HG03135 (cell line): ENCODE results near the gene SARDH.

Experiments used
- ATAC-seq: cut with Tn5 transposase; IDR thresholded peaks from one replicate; pipeline ENCODE4 v1.9.1; 2021; ENCODE audit warnings: mild to moderate bottlenecking, moderate library complexity; ENCODE audit not compliant: unreplicated experiment

The SARDH gene

GRCh38 chr9:133672503-133673257, 65.5 kb downstream of the SARDH start:
- no peak for ATAC-seq

- no peak for ATAC-seq
These were observed 66.8 kb downstream of the SARDH start for GRCh38 chr9:133671371-133671770.

DNA sequence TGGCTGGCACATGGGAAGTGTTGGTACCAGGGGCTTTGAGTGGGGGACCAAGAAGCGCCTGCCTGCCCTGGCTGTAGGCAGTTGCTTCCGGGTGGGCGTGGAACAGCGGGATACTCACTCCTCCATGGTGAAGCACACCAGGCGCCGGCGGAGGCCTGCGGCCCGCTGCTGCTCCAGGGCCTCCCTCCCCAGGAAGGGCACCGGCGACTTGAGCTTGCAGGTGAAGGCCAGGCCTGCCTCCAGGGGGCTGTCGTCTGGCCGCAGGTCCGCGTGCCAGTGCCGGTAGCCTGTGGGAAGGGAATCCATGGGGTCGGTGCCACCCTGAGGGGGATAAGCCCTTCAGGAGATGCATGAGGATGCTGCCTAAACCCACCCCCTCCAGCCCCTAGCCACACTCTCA, 67.7 kb downstream of the SARDH start:
- no peak for ATAC-seq

GRCh38 chr9:133669182-133669801, 68.9 kb downstream of the SARDH start:
- no peak for ATAC-seq

DNA sequence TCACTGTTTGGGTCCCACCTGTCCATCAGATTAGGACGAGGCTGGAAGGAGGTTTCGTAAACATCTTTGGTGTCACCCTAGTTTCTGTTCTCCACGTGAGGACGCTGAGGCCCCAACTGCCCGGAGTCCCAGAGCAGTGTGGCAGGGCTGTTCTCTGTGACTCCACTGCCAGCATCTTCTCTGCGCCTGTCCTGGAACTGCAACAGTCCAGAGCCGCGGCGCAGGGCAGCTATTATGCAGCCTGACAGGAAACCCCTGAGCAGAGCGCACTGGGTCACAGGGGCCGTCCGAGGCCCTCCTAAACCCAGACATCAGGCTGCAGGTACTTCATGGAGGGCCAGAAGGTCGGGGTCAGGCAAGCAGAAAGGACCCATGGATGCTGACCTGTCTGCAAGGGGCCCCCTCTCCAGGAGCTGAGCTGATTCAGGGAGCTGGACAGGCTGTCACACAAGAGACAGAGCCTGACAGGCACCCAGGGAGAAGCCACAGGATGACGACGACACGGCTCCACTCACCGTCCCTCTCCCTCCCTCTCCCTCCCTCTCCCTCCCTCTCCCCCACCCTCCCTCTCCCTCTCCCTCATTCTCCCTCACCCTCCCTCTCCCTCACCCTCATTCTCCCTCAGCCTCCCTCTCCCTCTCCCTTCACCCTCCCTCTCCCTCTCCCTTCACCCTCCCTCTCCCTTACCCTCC, 70.2 kb downstream of the SARDH start:
- ATAC-seq = no peak

DNA sequence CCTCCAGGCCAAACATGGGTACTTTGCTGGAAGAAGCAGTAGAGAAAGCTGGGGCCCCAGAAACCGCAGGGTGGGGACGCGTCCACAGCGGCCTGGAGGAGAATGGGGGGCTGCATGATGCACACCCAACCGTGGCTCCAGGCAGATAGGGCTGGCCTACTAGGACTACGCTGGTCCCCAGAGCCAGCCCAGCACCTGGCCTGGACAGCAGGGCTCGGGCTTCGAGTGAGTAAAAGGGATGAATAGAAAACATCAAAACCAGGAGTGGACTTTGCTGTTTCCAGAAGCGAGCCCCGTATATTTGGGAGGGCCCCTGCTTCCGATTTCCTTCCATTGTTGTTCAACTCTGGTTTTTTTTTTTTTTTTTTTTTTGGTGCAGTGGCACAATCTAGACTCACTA, 71.3 kb downstream of the SARDH start:
- no peak for ATAC-seq

GRCh38 chr9:133666387-133666786, 71.8 kb downstream of the SARDH start:
- no peak for ATAC-seq

GRCh38 chr9:133665535-133665934, 72.6 kb downstream of the SARDH start:
- ATAC-seq = no peak

DNA sequence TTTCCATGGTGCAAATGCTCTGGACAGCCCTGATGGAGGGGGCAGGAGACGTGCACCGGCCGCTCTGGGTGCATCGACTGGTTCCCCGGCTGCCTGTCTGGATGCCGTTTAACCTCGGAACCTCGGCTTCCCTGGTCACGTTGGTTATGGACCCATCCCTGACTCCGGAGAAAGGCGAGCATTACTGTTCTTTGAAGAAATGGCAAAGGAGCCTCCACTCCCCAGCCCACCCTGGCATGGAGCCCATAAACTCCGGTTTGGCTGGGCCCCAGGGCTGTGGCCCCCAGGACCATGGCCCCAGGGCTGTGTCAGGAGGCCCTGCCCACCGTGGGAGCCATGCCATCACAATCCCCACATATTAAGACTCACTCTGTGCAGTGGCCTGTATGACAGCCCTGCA, 73.1 kb downstream of the SARDH start:
- no peak for ATAC-seq

- ATAC-seq = no peak
These were observed 73.7 kb downstream of the SARDH start for GRCh38 chr9:133664173-133665050.

DNA sequence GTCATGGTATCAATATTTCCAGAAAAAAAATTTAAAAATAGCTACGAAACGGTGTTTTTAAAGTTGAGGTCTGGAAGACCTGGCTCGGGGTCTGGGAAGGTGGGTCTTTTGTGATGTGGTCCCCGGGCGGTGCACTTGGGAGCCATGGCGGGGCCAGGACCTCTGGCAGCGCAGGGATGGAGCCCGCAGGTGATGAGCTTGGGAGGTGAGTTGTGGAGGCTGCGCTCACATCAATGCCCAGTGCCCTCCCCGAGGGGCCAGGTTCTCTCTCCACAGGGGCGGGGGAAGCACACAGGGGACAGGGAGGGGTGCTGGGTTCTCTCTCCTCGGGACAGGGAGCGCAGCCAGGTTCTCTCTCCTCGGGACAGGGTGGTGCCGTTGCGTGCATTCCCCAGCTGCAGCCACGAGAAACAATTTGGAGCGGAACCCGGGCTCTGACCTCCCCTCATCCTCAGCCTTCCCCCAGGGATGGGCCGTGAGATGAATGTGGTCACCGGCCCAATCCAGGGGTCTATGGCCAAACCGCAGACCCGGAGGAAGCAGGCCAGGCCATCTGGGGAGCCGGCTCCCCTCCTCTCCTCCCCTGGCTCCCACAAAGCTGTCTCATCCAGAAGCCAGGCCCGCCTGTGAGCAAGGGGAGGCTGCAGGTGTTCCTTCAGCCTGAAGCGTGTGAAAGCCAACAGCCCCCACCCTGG, 76.2 kb downstream of the SARDH start:
- ATAC-seq = no peak

- no peak for ATAC-seq
These were observed 78.6 kb downstream of the SARDH start for GRCh38 chr9:133659516-133659915.

- no peak for ATAC-seq
These were observed 79.4 kb downstream of the SARDH start for GRCh38 chr9:133658442-133659431.

- no peak for ATAC-seq
These were observed 81.0 kb downstream of the SARDH start for GRCh38 chr9:133657120-133657661.

DNA sequence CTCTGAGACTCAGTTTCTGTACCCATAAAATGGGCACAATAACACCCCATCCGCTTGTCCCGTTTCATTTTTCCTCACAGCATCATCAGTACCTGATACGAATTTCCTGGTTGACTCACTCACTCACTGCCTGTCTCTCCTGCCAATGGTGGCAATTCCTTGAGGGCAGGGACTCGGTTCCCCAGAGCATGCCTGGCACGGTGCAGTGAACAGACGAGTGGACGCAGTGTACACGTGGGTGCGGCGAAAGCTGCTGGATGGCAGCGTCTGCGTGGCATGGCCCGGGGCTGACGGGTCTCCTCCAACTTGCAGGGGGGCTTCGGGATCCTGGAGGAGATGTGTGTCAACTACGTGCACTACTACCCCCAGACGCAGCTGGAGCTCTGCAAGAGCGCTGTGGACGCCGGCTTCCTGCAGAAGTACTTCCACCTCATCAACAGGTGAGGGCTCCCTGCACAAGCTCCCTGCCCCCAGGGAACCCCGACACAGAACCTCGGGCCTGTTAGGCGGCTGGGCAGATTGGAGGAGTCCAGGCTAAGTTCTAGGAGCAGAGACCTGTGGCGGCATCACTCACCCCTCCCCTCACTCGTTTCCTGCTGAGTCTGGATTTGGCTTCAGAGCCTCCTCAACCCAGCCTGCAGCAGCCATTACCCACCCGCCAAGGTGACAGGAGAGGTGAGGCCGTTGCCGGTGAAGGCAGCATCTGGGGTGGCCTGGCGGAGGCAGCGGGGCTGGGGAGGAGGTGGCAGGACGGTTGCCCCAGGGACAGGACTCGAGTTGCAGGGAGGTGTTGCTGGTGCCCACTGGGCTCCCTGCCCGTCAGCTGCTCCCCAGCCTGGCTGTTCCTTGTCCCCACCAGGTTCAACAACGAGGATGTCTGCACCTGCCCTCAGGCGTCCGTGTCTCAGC, 81.7 kb downstream of the SARDH start:
- no peak for ATAC-seq

DNA sequence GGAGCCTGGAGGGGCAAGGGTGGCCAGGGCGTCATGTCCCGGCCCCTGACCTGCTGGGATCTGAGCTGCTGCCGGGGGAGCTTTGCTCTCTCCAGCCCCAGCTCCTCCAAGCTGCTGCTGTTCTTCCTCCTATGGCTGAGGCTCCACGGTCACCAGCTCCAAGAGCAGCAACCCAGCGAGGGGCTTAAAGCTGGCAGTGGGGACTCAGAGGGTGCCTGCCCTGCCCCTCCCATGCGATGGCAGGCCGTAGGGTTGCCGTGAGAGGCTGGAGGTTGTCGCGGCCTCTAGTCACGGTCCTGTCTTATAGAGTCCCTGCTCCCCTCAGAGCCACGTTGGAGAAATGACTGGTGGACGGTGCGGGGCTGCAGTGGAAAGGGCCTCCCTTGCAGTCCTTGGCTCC, 82.5 kb downstream of the SARDH start:
- no peak for ATAC-seq

DNA sequence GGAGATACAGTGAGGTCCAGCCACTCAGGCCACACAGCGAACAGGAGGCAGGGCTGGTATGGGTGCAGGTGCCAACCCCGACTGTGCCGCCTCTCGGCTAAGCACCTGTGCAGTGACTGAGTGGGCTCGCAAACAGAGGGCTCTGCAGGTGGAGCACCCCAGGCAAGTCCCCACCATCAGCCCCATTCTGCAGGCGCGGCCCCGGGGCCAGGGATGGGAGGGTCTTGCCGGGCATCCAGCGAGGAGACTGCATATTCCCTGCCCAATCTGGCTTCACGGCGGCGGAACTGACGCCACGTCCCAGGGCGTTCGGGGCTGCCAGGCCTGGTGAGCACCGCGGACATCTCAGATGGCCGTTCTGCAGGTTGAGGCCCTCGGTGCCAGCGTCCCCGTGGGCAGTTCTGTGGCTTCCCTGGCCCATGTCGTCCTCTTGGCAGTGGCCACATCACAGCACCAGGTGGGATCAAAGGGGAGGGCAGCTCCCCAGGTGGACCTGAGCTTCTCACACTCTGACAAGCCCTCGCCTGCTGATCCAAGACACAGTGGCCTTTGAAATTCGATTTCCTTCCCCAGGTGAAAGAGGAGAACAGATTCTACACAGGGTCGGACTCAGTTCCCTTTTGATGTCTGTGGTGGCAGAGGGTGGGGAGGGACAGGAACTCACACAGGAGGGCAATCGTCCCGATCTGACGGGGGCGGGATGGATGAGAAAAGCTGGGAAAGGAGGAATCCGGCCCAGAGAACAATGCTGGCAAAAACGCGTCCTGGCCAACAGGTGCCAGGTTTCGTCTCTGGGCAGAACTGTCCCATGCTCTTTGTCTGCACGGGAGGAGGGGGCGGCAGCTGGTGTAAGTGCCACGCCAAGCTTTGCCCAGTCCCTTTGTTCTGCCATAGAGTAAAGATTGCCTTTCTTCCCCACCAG, 83.2 kb downstream of the SARDH start:
- no peak for ATAC-seq
